GM12892 (cell line): ENCODE results near the gene HMCN2.

ENCODE experiments used
- POLR2AphosphoS5 ChIP-seq: IDR thresholded peaks from 2 replicates; pipeline ENCODE4 v1.6.1; 2011; ENCODE audit warnings: low read depth, low read length, control low read depth
- TAF1 ChIP-seq: IDR thresholded peaks from 2 replicates; pipeline ENCODE4 v1.6.1; 2011; ENCODE audit warnings: low read depth, mild to moderate bottlenecking, control low read depth, low read length, borderline replicate concordance

- TF ChIP-seq POLR2AphosphoS5 (no peak), TAF1 (no peak)
These were observed 179.1 kb downstream of the HMCN2 start, which contains the start of gene ASS1 for GRCh38 chr9:130444565-130445221.
